Measurements from ENCODE around the gene GPATCH2L. TPM values are rescaled to one million over a fixed set of nuclear protein-coding genes. Genes with fewer than 3 reads are reported as not detected.
A peak's percentile ranks its signal among the peaks of the same experiment; 100 is the strongest.

Gene GPATCH2L
- total RNA-seq, 1 donor from 2014 or later, result 40.3 TPM

- intact Hi-C loops (cut with DNase I), result no loop called here
- TF ChIP-seq, protein P1, sequence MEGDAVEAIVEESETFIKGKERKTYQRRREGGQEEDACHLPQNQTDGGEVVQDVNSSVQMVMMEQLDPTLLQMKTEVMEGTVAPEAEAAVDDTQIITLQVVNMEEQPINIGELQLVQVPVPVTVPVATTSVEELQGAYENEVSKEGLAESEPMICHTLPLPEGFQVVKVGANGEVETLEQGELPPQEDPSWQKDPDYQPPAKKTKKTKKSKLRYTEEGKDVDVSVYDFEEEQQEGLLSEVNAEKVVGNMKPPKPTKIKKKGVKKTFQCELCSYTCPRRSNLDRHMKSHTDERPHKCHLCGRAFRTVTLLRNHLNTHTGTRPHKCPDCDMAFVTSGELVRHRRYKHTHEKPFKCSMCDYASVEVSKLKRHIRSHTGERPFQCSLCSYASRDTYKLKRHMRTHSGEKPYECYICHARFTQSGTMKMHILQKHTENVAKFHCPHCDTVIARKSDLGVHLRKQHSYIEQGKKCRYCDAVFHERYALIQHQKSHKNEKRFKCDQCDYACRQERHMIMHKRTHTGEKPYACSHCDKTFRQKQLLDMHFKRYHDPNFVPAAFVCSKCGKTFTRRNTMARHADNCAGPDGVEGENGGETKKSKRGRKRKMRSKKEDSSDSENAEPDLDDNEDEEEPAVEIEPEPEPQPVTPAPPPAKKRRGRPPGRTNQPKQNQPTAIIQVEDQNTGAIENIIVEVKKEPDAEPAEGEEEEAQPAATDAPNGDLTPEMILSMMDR (IDR thresholded peaks at IDR 0.05), result no peak
- H3K9me3 ChIP-seq, result peaks cover 0 to 5% of the 10 kb centered on the region in 2 donors
- no peak for DNase-seq (ENCODE audit: low spot score in 2 of 2)
- H3K36me3 ChIP-seq, result no peaks in the 10 kb centered on the region
- H3K27me3 ChIP-seq, result no peaks in the 10 kb centered on the region
- H3K4me3 ChIP-seq, result peak overlapping the region; percentile 30 to 51
- H3K27ac ChIP-seq, result no peak overlapping the region
- no peaks in the 10 kb centered on the region for H3K4me1 ChIP-seq
Observed at GRCh38 chr14:76138758-76139723, 12.7 kb upstream of the GPATCH2L start.

- H3K4me1 ChIP-seq, result no peaks in the 10 kb centered on the region
- no peak overlapping the region for H3K4me3 ChIP-seq
- peaks cover 0 to 5% of the 10 kb centered on the region in 2 donors for H3K9me3 ChIP-seq
- no peak for DNase-seq (ENCODE audit: low spot score in 2 of 2)
- no peaks in the 10 kb centered on the region for H3K27me3 ChIP-seq
- intact Hi-C loops (cut with DNase I), result no loop called here
- no peak overlapping the region for H3K27ac ChIP-seq
- no peaks in the 10 kb centered on the region for H3K36me3 ChIP-seq
- TF ChIP-seq, protein P1 (IDR thresholded peaks at IDR 0.05), result no peak
Observed at GRCh38 chr14:76143642-76144041, 8.1 kb upstream of the GPATCH2L start.

- Histone ChIP-seq H3K9me3 (peaks cover 0 to 5% of the 10 kb centered on the region in 2 donors), H3K4me1 (no peaks in the 10 kb centered on the region), H3K36me3 (no peaks in the 10 kb centered on the region), H3K4me3 (no peak overlapping the region), H3K27ac (no peak overlapping the region), H3K27me3 (no peaks in the 10 kb centered on the region)
- no peak for DNase-seq (ENCODE audit: low spot score in 2 of 2)
- TF ChIP-seq, protein P1 (IDR thresholded peaks at IDR 0.05), result no peak
- intact Hi-C loops (cut with DNase I), result no loop called here
Observed at GRCh38 chr14:76146976-76147375, 4.7 kb upstream of the GPATCH2L start.

DNA sequence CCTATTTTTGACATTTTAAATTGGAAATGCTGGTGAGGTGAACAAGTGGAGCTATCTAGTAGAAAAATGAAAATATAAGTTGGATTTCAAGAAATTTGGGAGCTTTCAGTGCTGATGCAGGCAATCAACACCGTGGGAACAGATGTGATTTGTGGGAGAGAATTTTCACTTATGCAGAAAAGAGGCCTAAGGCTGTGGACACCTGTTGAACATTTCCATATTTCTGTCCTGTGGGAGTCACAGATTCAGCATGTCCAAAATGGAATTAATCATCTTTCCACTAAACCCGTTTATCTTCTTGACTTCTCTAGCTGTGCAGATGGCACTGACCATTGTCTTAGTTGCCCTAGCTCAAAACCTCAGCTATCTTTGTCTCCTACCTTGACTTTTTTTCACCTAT lies 2.5 kb upstream of the GPATCH2L start:
- TF ChIP-seq, protein P1 (IDR thresholded peaks at IDR 0.05), result no peak
- Histone ChIP-seq H3K36me3 (peaks cover 0 to under 1% of the 10 kb centered on the region in 2 donors), H3K4me3 (no peak overlapping the region), H3K9me3 (no peaks in the 10 kb centered on the region), H3K27me3 (no peaks in the 10 kb centered on the region), H3K4me1 (peaks cover 5 to 12% of the 10 kb centered on the region in 2 donors), H3K27ac (no peak overlapping the region)
- intact Hi-C loops (cut with DNase I), result no loop called here
- DNase-seq (ENCODE audit: low spot score in 2 of 2), result no peak

GRCh38 chr14:76152333-76152681 lies 585 bp downstream of the GPATCH2L start:
- peak; percentile 64 to 85 for DNase-seq (ENCODE audit: low spot score in 2 of 2)
- intact Hi-C loops (cut with DNase I), result loop anchor here (5.0 to 10.0 kb wide), 3 partner anchors 138 to 1658 kb away; partner anchors contain the start of genes ERG28, ISCA2, NPC2 and TTLL5
- Histone ChIP-seq H3K4me3 (peak overlapping the region; percentile 91 to 96), H3K9me3 (no peaks in the 10 kb centered on the region), H3K27me3 (no peaks in the 10 kb centered on the region), H3K36me3 (peaks cover 9 to 12% of the 10 kb centered on the region in 2 donors), H3K4me1 (peaks cover 8 to 31% of the 10 kb centered on the region in 2 donors), H3K27ac (peak overlapping the region; percentile 83 to 87)
- TF ChIP-seq, protein P1 (IDR thresholded peaks at IDR 0.05), result no peak

Data from ascending aorta (tissue), 2 donors.